ENCODE results near the gene FDPS. TPM values are rescaled to one million over a fixed set of nuclear protein-coding genes. Genes with fewer than 3 reads are reported as not detected.
"Not testable (repeated sequence)": the region's sequence is repeated elsewhere in the genome, so short reads cannot be mapped to it uniquely, and the experiment has no call there.

The FDPS gene
- total RNA-seq, 1 donor from 2014 or later: 195 TPM

GRCh38 chr1:155284476-155284875 is 24.2 kb upstream of the FDPS start:
- intact Hi-C loops (cut with micrococcal nuclease): no loop called here

- intact Hi-C loops (cut with micrococcal nuclease): no loop called here
Measured at GRCh38 chr1:155285063-155285462, 23.6 kb upstream of the FDPS start.

DNA sequence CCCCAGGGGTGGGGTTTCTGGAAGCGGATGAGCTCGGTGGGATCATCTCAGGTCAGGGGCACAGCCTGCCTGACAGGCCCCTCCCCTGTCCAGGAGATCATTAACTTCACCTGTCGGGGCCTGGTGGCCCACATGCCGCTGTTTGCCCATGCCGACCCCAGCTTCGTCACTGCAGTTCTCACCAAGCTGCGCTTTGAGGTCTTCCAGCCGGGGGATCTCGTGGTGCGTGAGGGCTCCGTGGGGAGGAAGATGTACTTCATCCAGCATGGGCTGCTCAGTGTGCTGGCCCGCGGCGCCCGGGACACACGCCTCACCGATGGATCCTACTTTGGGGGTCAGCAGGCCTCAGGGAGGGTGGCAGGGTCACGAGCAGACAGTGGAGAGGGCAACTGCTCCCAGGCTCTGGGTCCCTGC is 23.0 kb upstream of the FDPS start:
- intact Hi-C loops (cut with micrococcal nuclease): no loop called here

DNA sequence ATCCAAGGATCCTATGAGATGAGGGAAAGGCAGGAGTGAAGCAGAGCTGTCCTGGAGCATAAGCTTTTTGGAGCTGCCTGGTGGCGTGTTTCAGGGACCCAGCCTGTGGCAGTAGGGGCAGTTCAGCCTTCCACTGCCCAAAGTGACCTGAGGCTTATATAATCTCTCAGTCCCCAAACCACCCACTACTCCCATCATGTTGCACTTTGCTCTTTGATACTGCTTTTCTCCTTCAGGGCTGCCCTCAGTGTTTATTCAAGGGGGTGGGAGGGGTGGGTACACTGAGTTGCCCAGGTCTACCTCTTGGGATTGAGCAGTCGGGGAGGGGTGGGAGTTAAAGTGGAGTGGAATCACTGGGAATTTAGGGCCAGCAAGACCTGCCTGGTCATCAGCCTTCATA is 22.1 kb upstream of the FDPS start:
- intact Hi-C loops (cut with micrococcal nuclease): no loop called here

- intact Hi-C loops (cut with micrococcal nuclease): no loop called here
Measured at GRCh38 chr1:155287987-155288543, 20.6 kb upstream of the FDPS start.

GRCh38 chr1:155291006-155291405 is 17.7 kb upstream of the FDPS start:
- intact Hi-C loops (cut with micrococcal nuclease): not testable (repeated sequence)

GRCh38 chr1:155293086-155293749 is 15.4 kb upstream of the FDPS start:
- intact Hi-C loops (cut with micrococcal nuclease): no loop called here

DNA sequence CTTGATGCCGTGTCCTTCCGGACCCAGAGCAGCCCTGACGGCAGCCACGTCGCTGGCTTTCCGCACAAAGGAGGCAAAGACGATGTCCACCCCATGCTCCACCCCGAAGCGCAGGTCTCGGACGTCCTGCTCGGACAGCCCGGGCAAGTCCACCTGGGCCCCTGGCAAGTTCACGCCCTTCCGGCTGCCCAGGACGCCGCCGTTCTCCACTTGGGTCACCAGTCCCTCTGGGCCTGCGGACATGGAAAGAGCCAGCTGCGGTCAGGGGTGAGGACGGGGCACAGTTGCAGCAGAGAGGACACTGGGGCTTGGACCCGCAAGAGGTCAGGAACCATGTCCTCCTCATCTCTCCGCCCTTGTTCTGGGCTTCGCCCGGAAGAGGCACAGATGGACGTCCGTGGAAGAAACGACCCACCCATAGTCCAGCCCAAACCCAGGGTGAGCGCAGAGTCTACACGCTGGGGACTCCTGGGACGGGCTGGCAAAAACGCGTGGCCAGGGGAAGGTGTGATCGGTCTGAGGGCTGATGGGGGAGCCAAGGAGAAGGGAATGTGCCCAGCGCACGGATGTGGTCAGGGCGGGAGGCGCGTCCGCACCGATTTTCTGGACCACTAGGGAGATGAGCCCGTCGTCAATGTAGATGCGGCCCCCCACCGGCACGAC is 14.0 kb upstream of the FDPS start:
- intact Hi-C loops (cut with micrococcal nuclease): no loop called here

DNA sequence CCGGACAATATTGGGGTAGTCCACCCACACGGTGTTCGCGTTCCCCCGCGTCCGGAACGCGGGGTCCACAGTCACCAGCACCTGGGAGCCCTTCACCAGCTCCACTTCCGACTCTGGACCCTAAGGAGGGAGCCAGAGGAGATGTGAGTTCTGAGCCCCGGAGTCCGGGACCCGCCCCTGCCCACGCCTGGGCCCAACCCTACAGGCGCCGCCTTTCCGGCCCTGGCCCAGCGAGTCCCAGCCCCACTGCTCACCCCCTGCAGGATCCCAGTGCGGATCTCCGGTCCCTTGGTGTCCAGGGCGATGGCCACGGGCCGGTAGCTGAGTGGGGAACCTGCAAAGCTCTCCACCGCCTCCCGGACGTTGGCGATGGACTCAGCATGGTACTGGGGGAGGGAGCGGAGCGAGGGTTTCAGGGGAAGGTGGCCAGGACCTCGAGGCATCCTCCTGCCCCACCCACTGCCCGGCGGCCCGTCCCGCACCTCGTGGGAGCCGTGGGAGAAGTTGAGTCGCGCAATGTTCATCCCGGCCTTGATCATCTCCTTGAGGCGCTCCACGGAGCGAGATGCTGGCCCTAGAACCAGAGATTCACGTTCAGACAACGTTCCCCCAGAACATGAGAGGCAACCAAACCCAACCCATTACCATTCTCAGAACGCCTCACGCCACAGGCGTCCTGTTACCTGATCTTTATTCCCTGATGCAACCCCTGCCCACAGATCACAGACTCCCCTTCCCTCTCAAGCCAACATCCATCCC is 13.3 kb upstream of the FDPS start:
- intact Hi-C loops (cut with micrococcal nuclease): no loop called here

GRCh38 chr1:155295942-155296267 is 12.8 kb upstream of the FDPS start:
- intact Hi-C loops (cut with micrococcal nuclease): no loop called here

DNA sequence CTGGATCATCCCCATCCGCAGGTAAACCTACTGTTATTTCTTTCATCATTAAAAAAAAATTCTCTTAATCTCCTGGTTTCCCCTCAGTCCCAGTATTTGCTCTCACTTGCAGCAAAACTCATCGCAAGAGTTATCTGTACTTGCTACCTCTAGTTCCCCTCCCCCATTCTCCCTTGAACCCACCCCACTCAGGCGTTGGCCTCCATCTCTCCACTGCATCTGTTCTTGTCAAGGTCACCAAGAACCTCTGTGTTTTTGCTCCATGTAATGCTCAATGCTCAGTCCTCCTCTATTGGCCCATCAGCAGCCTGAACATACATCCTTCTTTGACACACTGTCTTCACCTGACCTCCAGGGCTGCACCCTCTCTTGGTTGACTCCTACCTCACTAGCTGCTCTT is 12.0 kb upstream of the FDPS start:
- intact Hi-C loops (cut with micrococcal nuclease): no loop called here

GRCh38 chr1:155297384-155297783 is 11.3 kb upstream of the FDPS start:
- intact Hi-C loops (cut with micrococcal nuclease): no loop called here

- intact Hi-C loops (cut with micrococcal nuclease): no loop called here
Measured at GRCh38 chr1:155300024-155300423, 8.6 kb upstream of the FDPS start.

- intact Hi-C loops (cut with micrococcal nuclease): no loop called here
Measured at GRCh38 chr1:155300553-155301329, 7.9 kb upstream of the FDPS start.

GRCh38 chr1:155301342-155301841 is 7.3 kb upstream of the FDPS start, which contains the start of gene PKLR:
Gene PKLR (minus strand): TSS chr1:155301438. CDS start chr1:155301395, 43 bp downstream.
- intact Hi-C loops (cut with micrococcal nuclease): no loop called here

- intact Hi-C loops (cut with micrococcal nuclease): loop anchor here (5.0 kb wide), 1 partner anchor 258 kb away; the partner anchor contains the start of gene ASH1L
Measured at GRCh38 chr1:155304558-155305063, 4.1 kb upstream of the FDPS start.

- intact Hi-C loops (cut with micrococcal nuclease): loop anchor here (5.0 kb wide), 1 partner anchor 256 kb away; the partner anchor contains the start of gene ASH1L
Measured at GRCh38 chr1:155305881-155306391, 2.7 kb upstream of the FDPS start.

DNA sequence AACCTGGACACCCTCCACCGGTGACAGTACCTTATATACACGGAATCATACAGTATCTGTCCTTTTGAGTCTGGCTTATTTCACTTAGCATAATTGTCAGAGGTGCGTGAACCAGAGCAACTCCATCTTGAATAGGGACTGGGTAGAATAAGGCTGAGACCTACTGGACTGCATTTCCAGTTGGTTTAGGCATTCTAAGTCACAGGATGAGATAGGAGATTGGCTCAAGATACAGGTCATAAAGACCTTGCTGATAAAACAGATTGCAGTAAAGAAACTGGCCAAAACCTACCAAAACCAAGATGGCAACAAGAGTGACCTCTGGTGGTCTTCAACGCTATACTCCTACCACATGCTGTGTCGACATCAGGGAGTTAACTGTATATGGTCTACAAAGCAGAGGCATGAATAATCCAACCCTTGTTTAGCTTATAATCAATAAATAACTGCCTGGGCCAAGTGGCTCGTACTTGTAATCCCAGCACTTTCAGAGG is 1.4 kb upstream of the FDPS start:
- intact Hi-C loops (cut with micrococcal nuclease): loop anchor here (5.0 kb wide), 1 partner anchor 255 kb away; the partner anchor contains the start of gene ASH1L

DNA sequence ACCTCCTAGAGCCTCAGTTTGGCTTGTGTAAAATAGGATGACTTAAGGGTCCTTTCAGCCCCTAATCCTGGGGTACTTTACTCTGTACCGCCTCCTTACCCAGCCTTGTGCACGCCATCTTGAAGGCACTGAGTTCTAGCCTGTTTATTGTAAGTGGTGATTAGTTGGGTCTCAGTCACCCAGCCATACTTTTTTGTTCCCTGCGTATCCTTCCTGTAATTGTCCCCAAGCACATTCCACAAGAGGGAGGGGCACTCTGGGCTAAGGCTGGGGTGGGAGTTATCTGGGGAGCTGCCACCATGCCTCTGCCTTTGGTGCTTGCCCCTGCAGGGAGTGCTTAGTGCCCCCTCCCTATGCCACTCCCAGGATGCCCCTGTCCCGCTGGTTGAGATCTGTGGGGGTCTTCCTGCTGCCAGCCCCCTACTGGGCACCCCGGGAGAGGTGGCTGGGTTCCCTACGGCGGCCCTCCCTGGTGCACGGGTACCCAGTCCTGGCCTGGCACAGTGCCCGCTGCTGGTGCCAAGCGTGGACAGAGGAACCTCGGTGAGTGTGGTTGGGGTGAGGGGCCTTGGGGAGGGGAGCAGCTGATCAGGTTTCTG is 856 bp downstream of the FDPS start:
- intact Hi-C loops (cut with micrococcal nuclease): loop anchor here (5.0 kb wide), 1 partner anchor 253 kb away; the partner anchor contains the start of gene ASH1L

- intact Hi-C loops (cut with micrococcal nuclease): no loop called here
Measured at GRCh38 chr1:155313261-155313660, 4.6 kb downstream of the FDPS start.
